HUES6 (cell line): Measurements from ENCODE around the gene STXBP1.

Experiments used
- H3K27ac ChIP-seq: 2 replicates; pipeline ENCODE4 v1.7.0; 2013; ENCODE audit warnings: low read depth, mild to moderate bottlenecking, low read length, inconsistent platforms
- H3K27me3 ChIP-seq: 2 replicates; pipeline ENCODE4 v1.6.1; 2013; ENCODE audit warnings: low read length; ENCODE audit not compliant: control insufficient read depth, insufficient read depth
- H3K36me3 ChIP-seq: 2 replicates; pipeline ENCODE4 v1.6.1; 2013; ENCODE audit warnings: low read length; ENCODE audit not compliant: control insufficient read depth, insufficient read depth
- H3K4me1 ChIP-seq: 2 replicates; pipeline ENCODE4 v1.6.1; 2013; ENCODE audit warnings: low read length; ENCODE audit not compliant: control insufficient read depth, insufficient read depth
- H3K4me3 ChIP-seq: 2 replicates; pipeline ENCODE4 v1.5.1; 2013; ENCODE audit warnings: low read depth, low read length
- H3K9ac ChIP-seq: one replicate; pipeline ENCODE4 v1.6.1; 2013; ENCODE audit warnings: mild to moderate bottlenecking, low read length
- H3K9me3 ChIP-seq: 2 replicates; pipeline ENCODE4 v1.6.1; 2013; ENCODE audit warnings: low read depth, low read length; ENCODE audit not compliant: control insufficient read depth, insufficient read depth

STXBP1 gene

GRCh38 chr9:127697575-127697974 is 85.5 kb downstream of the STXBP1 start:
- Histone ChIP-seq H3K27ac (no peak overlapping the region), H3K4me1 (no peaks in the 10 kb centered on the region), H3K9ac (no peak overlapping the region), H3K36me3 (no peaks in the 10 kb centered on the region), H3K9me3 (no peaks in the 10 kb centered on the region), H3K4me3 (no peak overlapping the region), H3K27me3 (no peaks in the 10 kb centered on the region)

GRCh38 chr9:127698386-127698785 is 86.3 kb downstream of the STXBP1 start:
- Histone ChIP-seq H3K36me3 (no peaks in the 10 kb centered on the region), H3K4me1 (no peaks in the 10 kb centered on the region), H3K4me3 (no peak overlapping the region), H3K27ac (no peak overlapping the region), H3K9me3 (no peaks in the 10 kb centered on the region), H3K27me3 (no peaks in the 10 kb centered on the region), H3K9ac (no peak overlapping the region)

GRCh38 chr9:127698985-127699670 is 87.1 kb downstream of the STXBP1 start:
- Histone ChIP-seq H3K4me3 (peak overlapping the region; percentile 53), H3K9me3 (no peaks in the 10 kb centered on the region), H3K27me3 (no peaks in the 10 kb centered on the region), H3K27ac (no peak overlapping the region), H3K4me1 (no peaks in the 10 kb centered on the region), H3K36me3 (no peaks in the 10 kb centered on the region), H3K9ac (peak overlapping the region; percentile 77)

GRCh38 chr9:127700140-127700539 is 88.1 kb downstream of the STXBP1 start:
- no peak overlapping the region for H3K9ac ChIP-seq
- H3K27me3 ChIP-seq: no peaks in the 10 kb centered on the region
- no peaks in the 10 kb centered on the region for H3K36me3 ChIP-seq
- H3K4me3 ChIP-seq: no peak overlapping the region
- H3K4me1 ChIP-seq: no peaks in the 10 kb centered on the region; the same call in 1 of the 2 replicates
- no peak overlapping the region for H3K27ac ChIP-seq
- H3K9me3 ChIP-seq: no peaks in the 10 kb centered on the region

DNA sequence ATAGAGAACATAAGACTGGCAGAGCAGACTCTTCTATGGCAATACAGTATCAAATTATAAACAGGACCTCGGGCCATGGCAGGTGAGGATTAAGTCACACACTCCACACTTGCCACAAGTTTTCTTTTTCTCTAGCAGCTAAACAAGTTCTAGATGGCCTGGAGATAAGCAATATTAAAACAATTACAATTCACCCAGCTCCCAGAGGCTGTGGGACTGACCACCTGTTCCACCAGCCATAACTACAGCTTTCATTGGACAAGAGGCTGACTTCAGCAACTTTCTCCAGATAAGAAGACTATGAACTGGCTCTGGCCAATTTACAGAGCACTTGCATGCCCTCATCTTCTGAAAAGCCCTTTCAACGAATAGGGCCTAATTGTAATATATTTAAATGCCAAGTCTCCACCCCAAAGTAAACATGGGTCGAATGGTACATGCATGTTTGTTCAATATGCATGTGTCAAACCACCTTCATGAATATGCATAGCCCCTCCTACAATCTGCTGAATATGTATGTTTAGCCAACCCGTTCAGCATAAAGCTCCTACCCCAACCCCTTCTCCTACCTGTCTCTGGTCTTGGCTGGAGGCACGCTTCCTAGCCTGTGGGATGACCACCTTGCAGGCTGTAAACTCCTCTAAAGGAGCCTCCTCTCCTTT is 88.6 kb downstream of the STXBP1 start:
- Histone ChIP-seq H3K27ac (no peak overlapping the region), H3K4me3 (no peak overlapping the region), H3K27me3 (no peaks in the 10 kb centered on the region)

DNA sequence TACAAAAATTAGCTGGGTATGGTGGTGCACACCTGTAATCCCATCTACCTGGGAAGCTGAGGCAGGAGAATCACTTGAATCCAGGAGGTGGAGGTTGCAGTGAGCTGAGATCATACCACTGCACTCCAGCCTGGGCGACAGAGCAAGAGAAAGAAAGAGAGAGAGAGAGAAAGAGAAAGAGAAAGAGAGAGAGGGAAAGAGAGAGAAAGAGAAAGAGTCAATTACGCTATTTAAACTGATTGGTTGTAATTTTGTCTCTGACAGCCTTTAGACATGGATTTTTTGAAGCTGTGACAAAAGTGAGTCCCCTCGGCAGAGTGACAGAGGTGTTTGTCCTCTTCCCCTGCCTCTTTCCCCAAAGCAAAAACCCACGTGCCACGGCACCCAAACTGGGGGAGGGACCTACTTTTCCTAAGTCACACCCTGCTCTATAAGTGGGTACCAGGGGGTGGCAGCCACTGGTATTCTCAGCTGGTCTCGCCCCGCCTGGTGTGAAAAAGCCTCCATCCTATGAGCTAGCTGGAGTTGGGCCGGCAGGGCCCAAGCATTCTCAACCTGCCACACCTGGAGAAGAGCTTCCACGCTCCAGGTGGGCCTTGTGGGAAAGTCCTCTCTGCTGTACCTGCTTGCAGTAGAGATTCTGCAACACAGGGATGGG is 91.3 kb downstream of the STXBP1 start:
- Histone ChIP-seq H3K4me3 (no peak overlapping the region), H3K27me3 (no peaks in the 10 kb centered on the region), H3K36me3 (no peaks in the 10 kb centered on the region), H3K9ac (no peak overlapping the region), H3K27ac (no peak overlapping the region), H3K9me3 (no peaks in the 10 kb centered on the region), H3K4me1 (no peaks in the 10 kb centered on the region; the same call in 1 of the 2 replicates)

More for the DNA sequence above, 88.6 kb downstream of the STXBP1 start:
- H3K9me3 ChIP-seq: no peaks in the 10 kb centered on the region
- no peak overlapping the region for H3K9ac ChIP-seq
- H3K36me3 ChIP-seq: no peaks in the 10 kb centered on the region
- H3K4me1 ChIP-seq: no peaks in the 10 kb centered on the region; the same call in 1 of the 2 replicates

GRCh38 chr9:127705577-127706379 is 93.7 kb downstream of the STXBP1 start:
- Histone ChIP-seq H3K4me1 (no peaks in the 10 kb centered on the region; the same call in 1 of the 2 replicates), H3K9ac (no peak overlapping the region), H3K4me3 (no peak overlapping the region), H3K27ac (no peak overlapping the region), H3K27me3 (no peaks in the 10 kb centered on the region), H3K36me3 (no peaks in the 10 kb centered on the region), H3K9me3 (no peaks in the 10 kb centered on the region)

- H3K4me1 ChIP-seq: peaks cover 8% of the 10 kb centered on the region
- H3K9ac ChIP-seq: no peak within 1 kb of the TSS
- no peak within 1 kb of the TSS for H3K27ac ChIP-seq
Observed at GRCh38 chr9:127706836-127707241, 94.8 kb downstream of the STXBP1 start, which contains the start of gene CFAP157. TSS of gene CFAP157 (plus strand) at chr9:127706988. CDS start at chr9:127707032, 44 bp downstream.

GRCh38 chr9:127707766-127708165 is 95.7 kb downstream of the STXBP1 start:
- H3K9ac ChIP-seq: no peak overlapping the region
- no peak overlapping the region for H3K4me3 ChIP-seq
- peaks cover 14% of the 10 kb centered on the region for H3K4me1 ChIP-seq
- no peaks in the 10 kb centered on the region for H3K27me3 ChIP-seq
- no peaks in the 10 kb centered on the region for H3K36me3 ChIP-seq
- H3K27ac ChIP-seq: no peak overlapping the region
- H3K9me3 ChIP-seq: no peaks in the 10 kb centered on the region

More at GRCh38 chr9:127706836-127707241, 94.8 kb downstream of the STXBP1 start, which contains the start of gene CFAP157:
- no peaks in the 10 kb centered on the region for H3K27me3 ChIP-seq
- no peaks in the 10 kb centered on the region for H3K9me3 ChIP-seq
- no peak within 1 kb of the TSS for H3K4me3 ChIP-seq
- H3K36me3 ChIP-seq: no peaks in the 10 kb centered on the region

GRCh38 chr9:127708952-127709587 is 97.0 kb downstream of the STXBP1 start:
- H3K9ac ChIP-seq: no peak overlapping the region
- no peaks in the 10 kb centered on the region for H3K36me3 ChIP-seq
- no peaks in the 10 kb centered on the region for H3K9me3 ChIP-seq
- no peak overlapping the region for H3K27ac ChIP-seq
- no peaks in the 10 kb centered on the region for H3K27me3 ChIP-seq
- peaks cover 15% of the 10 kb centered on the region for H3K4me1 ChIP-seq
- no peak overlapping the region for H3K4me3 ChIP-seq
